ENCODE results near the gene COL6A1.

The COL6A1 gene

DNA sequence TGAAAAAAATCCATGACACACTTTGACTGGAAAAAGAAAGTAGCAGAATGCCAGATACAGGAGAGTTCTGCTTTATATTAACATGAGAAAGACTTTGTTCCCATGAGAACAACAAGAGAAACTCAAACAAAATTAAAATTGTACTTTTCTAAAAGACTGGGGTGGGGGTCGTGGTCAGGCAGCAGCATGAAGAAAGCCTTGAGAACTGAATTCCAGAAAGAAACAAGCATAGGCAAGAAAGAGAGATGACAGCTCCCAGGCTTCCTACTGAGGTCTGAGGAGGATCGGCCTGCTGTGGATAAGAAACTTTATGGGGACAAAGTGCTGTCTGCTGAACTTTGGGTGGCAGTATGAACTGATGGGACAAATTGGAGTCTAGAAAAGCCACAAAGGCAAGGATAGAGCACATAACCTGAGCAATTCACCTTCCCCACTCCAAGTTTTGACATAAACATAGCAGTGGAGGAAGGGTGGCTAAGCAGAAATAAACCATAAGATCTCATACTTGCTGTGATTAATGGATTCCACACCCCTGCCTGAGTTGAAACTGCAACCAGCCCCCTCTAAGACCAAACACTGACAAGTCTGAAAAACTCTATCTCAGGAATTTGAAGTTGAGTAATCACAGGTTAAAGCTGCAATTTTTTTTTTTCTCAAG, 43.7 kb downstream of the COL6A1 start:
- Histone ChIP-seq H3K4me2 (ENCODE audit: low read length) (no peak overlapping the region), H3K79me2 (ENCODE audit: control insufficient read depth, low read length) (no peaks in the 10 kb centered on the region), H3F3A (ENCODE audit: control insufficient read depth, insufficient read depth) (no peaks in the 10 kb centered on the region), H3K27ac (ENCODE audit: low read depth, low read length) (no peak overlapping the region), H3K4me3 (ENCODE audit: low read length) (no peak overlapping the region), H3K27me3 (ENCODE audit: control insufficient read depth, low read length) (no peaks in the 10 kb centered on the region), H4K20me1 (ENCODE audit: control insufficient read depth, insufficient read depth, low read depth, low read length) (no peaks in the 10 kb centered on the region), H3K9me3 (ENCODE audit: control insufficient read depth, insufficient read depth, low read length) (no peaks in the 10 kb centered on the region), H3K36me3 (ENCODE audit: control insufficient read depth, low read length) (no peaks in the 10 kb centered on the region), H3K9me2 (replicated peaks; ENCODE audit: control insufficient read depth, low read length) (no peaks in the 10 kb centered on the region), H3K4me1 (ENCODE audit: control insufficient read depth, low read length) (no peaks in the 10 kb centered on the region)
- TF ChIP-seq EZH2phosphoT487 (IDR thresholded peaks at IDR 0.05; ENCODE audit: borderline replicate concordance, low read length) (no peak), CTCF (IDR thresholded peaks at IDR 0.05; ENCODE audit: low read depth, low read length, poor library complexity, severe bottlenecking) (no peak)

- TF ChIP-seq EZH2phosphoT487 (IDR thresholded peaks at IDR 0.05; ENCODE audit: borderline replicate concordance, low read length) (no peak), CTCF (IDR thresholded peaks at IDR 0.05; ENCODE audit: low read depth, low read length, poor library complexity, severe bottlenecking) (no peak)
- Histone ChIP-seq H3K36me3 (ENCODE audit: control insufficient read depth, low read length) (no peaks in the 10 kb centered on the region), H3K9me3 (ENCODE audit: control insufficient read depth, insufficient read depth, low read length) (peaks cover 4% of the 10 kb centered on the region; the same call in 1 of the 2 replicates), H3K27me3 (ENCODE audit: control insufficient read depth, low read length) (no peaks in the 10 kb centered on the region), H3K4me1 (ENCODE audit: control insufficient read depth, low read length) (no peaks in the 10 kb centered on the region), H3F3A (ENCODE audit: control insufficient read depth, insufficient read depth) (no peaks in the 10 kb centered on the region), H4K20me1 (ENCODE audit: control insufficient read depth, insufficient read depth, low read depth, low read length) (no peaks in the 10 kb centered on the region), H3K27ac (ENCODE audit: low read depth, low read length) (no peak overlapping the region), H3K4me3 (ENCODE audit: low read length) (no peak overlapping the region), H3K79me2 (ENCODE audit: control insufficient read depth, low read length) (no peaks in the 10 kb centered on the region), H3K4me2 (ENCODE audit: low read length) (no peak overlapping the region), H3K9me2 (replicated peaks; ENCODE audit: control insufficient read depth, low read length) (no peaks in the 10 kb centered on the region)
Measured at GRCh38 chr21:46027851-46028493, 46.4 kb downstream of the COL6A1 start.

DNA sequence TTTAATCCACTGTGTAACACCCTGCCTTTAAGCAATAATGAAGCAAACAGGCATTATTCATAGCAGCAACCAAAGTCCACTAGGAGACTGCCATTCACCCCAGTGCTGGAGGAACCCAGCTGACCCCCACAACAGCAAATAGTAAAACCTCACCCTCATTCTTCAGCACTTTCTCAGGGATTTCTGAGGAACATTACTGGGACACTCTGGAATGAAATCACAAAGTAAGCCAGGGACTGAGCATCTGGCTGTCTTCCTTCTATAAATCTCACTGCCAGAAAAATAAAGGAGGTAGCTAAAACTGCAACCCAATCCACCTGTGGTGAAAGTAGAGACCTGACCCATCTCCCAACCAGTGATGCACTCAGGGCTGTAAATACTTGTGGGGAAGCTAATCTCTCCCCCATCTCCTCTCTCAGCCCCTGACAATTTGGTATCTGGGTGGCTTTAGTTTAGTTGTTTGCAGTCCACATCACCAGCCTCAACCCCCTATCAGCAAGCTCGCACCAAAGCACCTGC, 47.1 kb downstream of the COL6A1 start:
- Histone ChIP-seq H3K79me2 (ENCODE audit: control insufficient read depth, low read length) (no peaks in the 10 kb centered on the region), H3K27me3 (ENCODE audit: control insufficient read depth, low read length) (no peaks in the 10 kb centered on the region), H3F3A (ENCODE audit: control insufficient read depth, insufficient read depth) (no peaks in the 10 kb centered on the region), H3K4me1 (ENCODE audit: control insufficient read depth, low read length) (no peaks in the 10 kb centered on the region), H3K9me3 (ENCODE audit: control insufficient read depth, insufficient read depth, low read length) (peaks cover 4% of the 10 kb centered on the region; the same call in 1 of the 2 replicates), H3K9me2 (replicated peaks; ENCODE audit: control insufficient read depth, low read length) (no peaks in the 10 kb centered on the region), H3K27ac (ENCODE audit: low read depth, low read length) (no peak overlapping the region), H4K20me1 (ENCODE audit: control insufficient read depth, insufficient read depth, low read depth, low read length) (no peaks in the 10 kb centered on the region), H3K4me3 (ENCODE audit: low read length) (no peak overlapping the region), H3K36me3 (ENCODE audit: control insufficient read depth, low read length) (no peaks in the 10 kb centered on the region), H3K4me2 (ENCODE audit: low read length) (no peak overlapping the region)
- TF ChIP-seq CTCF (IDR thresholded peaks at IDR 0.05; ENCODE audit: low read depth, low read length, poor library complexity, severe bottlenecking), result no peak

All from DOHH2 (cell line).